NAMALWA (cell line): ENCODE measurements around the gene GLIPR1L1.
"Not testable (repeated sequence)": the region's sequence is repeated elsewhere in the genome, so short reads cannot be mapped to it uniquely, and the experiment has no call there.

Experiments used
- DNase-seq: peaks from one replicate; pipeline ENCODE4 v3.0.0-alpha.2; 2015; ENCODE audit warnings: low spot score

GLIPR1L1 gene

GRCh38 chr12:75334384-75335030 lies at the start of gene GLIPR1L1:
Gene GLIPR1L1, plus strand, starts transcription at chr12:75334670. Its CDS starts 59 bp downstream, at chr12:75334729.
- peak; percentile 85 for DNase-seq

- DNase-seq: no peak
These were observed 45.6 kb upstream of the GLIPR1L1 start for GRCh38 chr12:75288860-75289259.

- DNase-seq: peak; percentile 13
These were observed 44.7 kb upstream of the GLIPR1L1 start for GRCh38 chr12:75289753-75290152.

- DNase-seq: no peak
These were observed 43.5 kb upstream of the GLIPR1L1 start for GRCh38 chr12:75291014-75291413.

- DNase-seq: no peak
These were observed 40.1 kb upstream of the GLIPR1L1 start for GRCh38 chr12:75294336-75294735.

- DNase-seq: no peak
These were observed 39.7 kb upstream of the GLIPR1L1 start for GRCh38 chr12:75294797-75295196.

- DNase-seq: no peak
These were observed 32.2 kb upstream of the GLIPR1L1 start for GRCh38 chr12:75302225-75302624.

- no peak for DNase-seq
These were observed 31.7 kb upstream of the GLIPR1L1 start for GRCh38 chr12:75302781-75303180.

GRCh38 chr12:75305412-75306332 lies 28.8 kb upstream of the GLIPR1L1 start:
- DNase-seq: no peak

GRCh38 chr12:75308279-75308678 lies 26.2 kb upstream of the GLIPR1L1 start:
- no peak for DNase-seq

GRCh38 chr12:75311369-75311768 lies 23.1 kb upstream of the GLIPR1L1 start:
- no peak for DNase-seq

- no peak for DNase-seq
These were observed 19.0 kb upstream of the GLIPR1L1 start for GRCh38 chr12:75315518-75315917.

- DNase-seq: no peak
These were observed 16.7 kb upstream of the GLIPR1L1 start for GRCh38 chr12:75317784-75318183.

GRCh38 chr12:75322464-75322863 lies 12.0 kb upstream of the GLIPR1L1 start:
- no peak for DNase-seq

- no peak for DNase-seq
These were observed 10.8 kb upstream of the GLIPR1L1 start for GRCh38 chr12:75323663-75324062.

GRCh38 chr12:75327642-75328041 lies 6.8 kb upstream of the GLIPR1L1 start:
- no peak for DNase-seq

GRCh38 chr12:75329918-75330826 lies 4.3 kb upstream of the GLIPR1L1 start, which contains the start of gene CAPS2:
Gene CAPS2, minus strand, starts transcription at chr12:75330324. Its CDS starts 3,826 bp downstream, at chr12:75326498.
- peak; percentile 80 for DNase-seq

- no peak for DNase-seq
These were observed 3.4 kb downstream of the GLIPR1L1 start for GRCh38 chr12:75337905-75338304.

- no peak for DNase-seq
These were observed 7.4 kb downstream of the GLIPR1L1 start for GRCh38 chr12:75341873-75342272.

GRCh38 chr12:75345531-75345930 lies 11.1 kb downstream of the GLIPR1L1 start:
- DNase-seq: no peak

GRCh38 chr12:75346215-75346614 lies 11.7 kb downstream of the GLIPR1L1 start:
- not testable (repeated sequence) for DNase-seq

- DNase-seq: no peak
These were observed 15.5 kb downstream of the GLIPR1L1 start for GRCh38 chr12:75349946-75350345.
